ENCODE measurements around the gene HBD.

Gene HBD

DNA sequence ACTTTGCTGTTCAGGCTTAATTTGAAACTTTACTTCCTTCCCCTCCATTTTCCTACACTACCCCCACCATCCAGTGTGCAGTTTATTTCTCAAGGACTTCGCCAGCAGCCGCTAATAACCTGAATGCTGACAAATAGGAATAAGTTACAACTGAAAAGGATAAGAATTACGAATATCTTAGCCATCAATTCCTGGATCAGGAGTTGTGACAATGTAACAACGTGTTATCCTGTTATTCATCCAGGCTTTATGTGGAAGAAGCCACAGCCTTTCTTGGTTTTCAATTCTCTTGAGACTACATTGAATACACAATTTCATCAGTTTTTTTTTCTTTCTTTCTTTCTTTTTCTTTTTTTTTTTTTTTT, 9.5 kb upstream of the HBD start:
- Histone ChIP-seq H3K4me3 (ENCODE audit: low read depth, low read length) (no peak overlapping the region), H3K36me3 (no peaks in the 10 kb centered on the region), H3K9me3 (no peaks in the 10 kb centered on the region), H3K27me3 (no peaks in the 10 kb centered on the region), H3K4me1 (no peaks in the 10 kb centered on the region)
- TF ChIP-seq, protein P1, sequence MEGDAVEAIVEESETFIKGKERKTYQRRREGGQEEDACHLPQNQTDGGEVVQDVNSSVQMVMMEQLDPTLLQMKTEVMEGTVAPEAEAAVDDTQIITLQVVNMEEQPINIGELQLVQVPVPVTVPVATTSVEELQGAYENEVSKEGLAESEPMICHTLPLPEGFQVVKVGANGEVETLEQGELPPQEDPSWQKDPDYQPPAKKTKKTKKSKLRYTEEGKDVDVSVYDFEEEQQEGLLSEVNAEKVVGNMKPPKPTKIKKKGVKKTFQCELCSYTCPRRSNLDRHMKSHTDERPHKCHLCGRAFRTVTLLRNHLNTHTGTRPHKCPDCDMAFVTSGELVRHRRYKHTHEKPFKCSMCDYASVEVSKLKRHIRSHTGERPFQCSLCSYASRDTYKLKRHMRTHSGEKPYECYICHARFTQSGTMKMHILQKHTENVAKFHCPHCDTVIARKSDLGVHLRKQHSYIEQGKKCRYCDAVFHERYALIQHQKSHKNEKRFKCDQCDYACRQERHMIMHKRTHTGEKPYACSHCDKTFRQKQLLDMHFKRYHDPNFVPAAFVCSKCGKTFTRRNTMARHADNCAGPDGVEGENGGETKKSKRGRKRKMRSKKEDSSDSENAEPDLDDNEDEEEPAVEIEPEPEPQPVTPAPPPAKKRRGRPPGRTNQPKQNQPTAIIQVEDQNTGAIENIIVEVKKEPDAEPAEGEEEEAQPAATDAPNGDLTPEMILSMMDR (IDR thresholded peaks at IDR 0.05; ENCODE audit: low read depth, low read length), result no peak
- no peak for DNase-seq

DNA sequence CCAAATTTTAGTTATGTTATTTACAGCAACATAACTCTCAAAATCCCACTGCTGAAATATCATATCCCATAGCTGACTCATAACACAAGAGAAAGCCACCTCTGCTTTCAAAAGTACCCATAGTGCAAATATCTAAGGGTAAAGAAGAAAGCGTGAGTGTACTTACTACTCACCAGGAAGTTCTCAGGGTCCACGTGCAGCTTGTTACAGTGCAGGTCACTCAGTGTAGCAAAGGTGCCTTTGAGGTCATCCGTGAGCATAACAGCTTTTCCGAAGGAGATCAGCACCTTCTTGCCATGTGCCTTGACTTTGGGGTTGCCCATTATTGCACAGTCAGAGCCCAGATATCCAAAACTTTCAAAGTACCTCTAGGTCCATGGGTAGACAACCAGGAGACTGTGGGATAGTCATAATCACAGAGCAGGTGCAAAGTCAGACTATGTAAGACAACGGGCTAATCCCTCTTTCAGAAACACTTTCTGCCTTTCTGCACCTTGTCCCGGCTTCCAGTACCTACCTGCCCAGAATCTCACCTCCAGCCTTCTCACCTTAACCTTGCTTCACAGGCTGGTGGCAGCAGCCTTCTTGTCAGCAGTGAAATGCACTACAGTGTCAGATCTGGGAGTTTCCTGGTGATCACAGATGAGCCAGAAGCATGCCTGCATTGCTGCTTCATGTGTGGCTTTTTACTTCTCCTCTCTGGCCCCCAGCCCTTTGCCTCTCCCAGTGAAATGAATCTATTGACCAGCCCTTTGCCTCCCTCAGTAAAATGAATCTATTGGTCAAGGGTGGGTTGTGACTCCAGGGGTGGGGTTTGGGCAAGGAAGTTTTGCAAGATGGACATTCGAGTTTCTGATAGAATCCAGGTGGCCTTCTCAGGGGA, 8.9 kb upstream of the HBD start:
- Histone ChIP-seq H3K9me3 (no peaks in the 10 kb centered on the region), H3K36me3 (no peaks in the 10 kb centered on the region), H3K4me1 (no peaks in the 10 kb centered on the region), H3K4me3 (ENCODE audit: low read depth, low read length) (no peak overlapping the region), H3K27me3 (no peaks in the 10 kb centered on the region)
- TF ChIP-seq, protein P1 (IDR thresholded peaks at IDR 0.05; ENCODE audit: low read depth, low read length), result no peak
- DNase-seq, result no peak

DNA sequence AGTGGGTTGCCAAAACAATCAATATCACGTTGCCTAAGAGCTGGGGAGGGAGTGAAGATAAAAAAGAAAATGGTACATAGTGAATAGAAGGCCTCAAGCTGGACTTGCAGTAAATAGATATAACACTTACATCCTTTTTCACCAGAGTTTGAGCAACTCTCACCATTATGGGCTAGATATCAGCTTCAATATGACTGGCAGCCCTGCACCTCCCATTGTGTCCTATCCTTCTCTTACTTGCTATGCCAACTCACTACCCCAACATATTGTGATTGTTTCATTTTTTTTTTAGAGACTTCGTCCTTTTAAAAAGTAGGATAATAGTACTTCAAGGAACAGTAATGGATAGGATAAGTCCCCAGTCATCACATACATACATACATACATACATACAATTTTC, 7.9 kb upstream of the HBD start:
- Histone ChIP-seq H3K4me1 (no peaks in the 10 kb centered on the region), H3K36me3 (no peaks in the 10 kb centered on the region), H3K9me3 (no peaks in the 10 kb centered on the region), H3K4me3 (ENCODE audit: low read depth, low read length) (no peak overlapping the region), H3K27me3 (no peaks in the 10 kb centered on the region)
- TF ChIP-seq, protein P1 (IDR thresholded peaks at IDR 0.05; ENCODE audit: low read depth, low read length), result no peak
- DNase-seq, result no peak

DNA sequence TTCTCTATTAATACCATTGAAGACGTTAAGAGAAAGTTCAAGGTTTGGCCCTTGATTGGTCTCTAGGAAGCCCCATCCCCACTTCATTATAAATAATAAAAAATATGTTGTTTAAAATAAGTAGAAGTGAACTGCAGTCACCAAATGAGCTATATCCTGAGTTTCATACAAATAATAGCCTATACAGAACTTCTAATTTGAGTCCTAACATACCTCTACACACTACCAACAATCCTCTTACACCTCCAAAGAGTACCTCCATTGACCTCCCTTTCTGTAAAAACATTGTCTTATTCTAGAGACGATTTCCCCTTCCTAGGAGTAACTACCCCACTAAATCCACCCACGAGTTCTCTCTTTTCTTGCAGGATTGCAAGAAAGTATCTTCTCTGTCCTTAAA, 7.2 kb upstream of the HBD start:
- no peak overlapping the region for H3K4me3 ChIP-seq (ENCODE audit: low read depth, low read length)
- H3K4me1 ChIP-seq, result no peaks in the 10 kb centered on the region
- TF ChIP-seq, protein P1 (IDR thresholded peaks at IDR 0.05; ENCODE audit: low read depth, low read length), result no peak
- H3K9me3 ChIP-seq, result no peaks in the 10 kb centered on the region
- H3K27me3 ChIP-seq, result no peaks in the 10 kb centered on the region
- no peak for DNase-seq
- no peaks in the 10 kb centered on the region for H3K36me3 ChIP-seq

DNA sequence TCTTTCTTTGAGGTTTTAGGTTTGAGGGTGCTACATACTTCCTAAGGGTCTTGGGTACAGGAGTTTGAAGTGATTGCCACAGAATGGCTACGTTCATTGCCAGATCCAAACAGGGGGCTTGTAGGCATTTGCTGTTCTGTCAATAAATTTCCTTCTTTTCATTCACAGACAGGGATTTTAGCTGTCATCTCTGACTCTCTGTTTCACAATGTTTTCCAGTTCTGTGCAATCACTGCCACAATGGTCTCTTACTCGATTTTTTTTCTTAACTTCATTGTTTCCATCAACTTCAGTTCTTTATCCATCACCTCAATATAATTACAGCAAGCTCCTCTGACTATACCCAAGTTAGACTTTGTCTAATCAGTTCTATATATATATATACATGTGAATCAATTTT, 6.2 kb upstream of the HBD start:
- Histone ChIP-seq H3K4me3 (ENCODE audit: low read depth, low read length) (no peak overlapping the region), H3K4me1 (no peaks in the 10 kb centered on the region), H3K9me3 (no peaks in the 10 kb centered on the region), H3K27me3 (no peaks in the 10 kb centered on the region), H3K36me3 (no peaks in the 10 kb centered on the region)
- no peak for DNase-seq
- TF ChIP-seq, protein P1 (IDR thresholded peaks at IDR 0.05; ENCODE audit: low read depth, low read length), result no peak

DNA sequence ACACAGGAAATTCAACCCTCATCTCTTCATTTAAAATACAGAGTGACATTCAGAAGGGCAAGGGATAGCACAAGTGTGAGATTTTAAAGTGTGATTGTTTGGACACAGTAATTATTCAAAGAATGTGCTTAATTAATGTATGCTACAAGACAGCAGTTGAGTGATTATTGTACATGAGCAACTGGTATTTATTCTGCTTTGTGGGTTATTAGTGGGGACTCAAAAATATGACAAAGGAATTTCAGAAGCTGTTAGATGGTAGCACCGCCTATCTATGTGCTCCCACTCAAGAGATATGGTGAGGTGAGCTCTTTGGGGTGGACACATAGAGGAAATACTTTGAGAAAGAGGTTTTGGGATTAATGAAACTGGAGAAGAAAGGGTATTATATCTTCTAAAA, 5.8 kb upstream of the HBD start:
- no peaks in the 10 kb centered on the region for H3K4me1 ChIP-seq
- H3K27me3 ChIP-seq, result no peaks in the 10 kb centered on the region
- no peak for DNase-seq
- TF ChIP-seq, protein P1 (IDR thresholded peaks at IDR 0.05; ENCODE audit: low read depth, low read length), result no peak
- no peaks in the 10 kb centered on the region for H3K9me3 ChIP-seq
- H3K4me3 ChIP-seq (ENCODE audit: low read depth, low read length), result no peak overlapping the region
- no peaks in the 10 kb centered on the region for H3K36me3 ChIP-seq

Data from BE2C (cell line).